ENCODE measurements around the gene CHURC1.

CHURC1 gene

DNA sequence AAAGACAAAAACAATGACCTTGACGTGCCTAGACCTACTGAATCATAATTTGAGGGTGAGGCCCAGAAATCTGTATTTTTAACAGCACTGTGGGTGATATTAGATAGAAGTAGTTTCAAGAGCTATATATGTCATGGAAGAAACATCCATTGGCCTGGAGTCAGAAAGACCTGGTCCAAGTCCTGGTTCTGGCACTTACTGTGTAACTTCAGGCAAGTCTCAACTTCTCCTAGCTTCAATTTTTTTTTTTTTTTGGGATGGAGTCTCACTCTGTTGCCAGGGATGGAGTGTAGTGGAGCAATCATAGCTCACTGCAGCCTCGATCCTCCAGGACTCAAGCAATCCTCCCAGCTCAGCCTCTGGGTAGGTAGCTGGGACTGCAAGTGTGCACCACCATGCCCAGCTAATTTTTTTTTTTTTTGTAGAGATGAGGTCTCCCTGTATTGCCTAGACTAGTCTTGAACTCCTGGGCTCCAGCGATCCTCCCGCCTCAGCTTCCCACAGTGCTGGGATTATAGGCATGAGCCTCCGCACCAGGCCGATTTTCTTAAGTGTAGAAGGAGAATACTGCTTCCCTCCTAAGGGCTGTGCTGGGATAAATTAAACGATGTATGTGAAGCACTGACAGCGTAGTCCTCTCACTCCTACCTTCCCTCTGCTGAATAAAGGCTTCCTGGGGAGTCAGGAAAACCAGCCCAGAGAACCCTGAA, 42.6 kb downstream of the CHURC1 start:
- DNase-seq (ENCODE audit: low read depth in 2 of 2): no peak

DNA sequence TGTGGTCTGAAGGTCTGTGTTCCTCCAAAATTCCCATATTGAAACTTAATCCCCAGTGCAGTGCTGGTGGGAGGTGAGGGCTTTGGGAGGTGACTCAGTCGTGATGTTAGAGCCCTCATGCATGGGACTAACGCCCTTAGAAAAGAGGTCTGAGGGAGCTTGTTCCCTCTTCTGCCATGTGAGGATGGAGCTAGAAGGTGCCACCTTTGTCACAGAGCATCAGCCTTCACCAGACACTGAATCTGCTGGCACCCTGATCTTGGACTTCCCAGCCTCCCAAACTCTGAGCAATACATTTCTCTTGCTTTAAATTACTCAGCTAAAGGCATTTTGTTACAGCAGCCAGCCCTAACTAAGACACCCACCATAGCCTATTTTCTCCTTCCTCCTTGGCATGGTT, 43.9 kb downstream of the CHURC1 start:
- DNase-seq (ENCODE audit: low read depth in 2 of 2): no peak

- no peak for DNase-seq (ENCODE audit: low read depth in 2 of 2)
Observed at GRCh38 chr14:64958743-64959142, 44.5 kb downstream of the CHURC1 start.

- no peak for DNase-seq (ENCODE audit: low read depth in 2 of 2)
Observed at GRCh38 chr14:64960762-64961276, 46.6 kb downstream of the CHURC1 start.

- DNase-seq (ENCODE audit: low read depth in 2 of 2): no peak
Observed at GRCh38 chr14:64963611-64964010, 49.4 kb downstream of the CHURC1 start.

GRCh38 chr14:64965356-64966000, 51.2 kb downstream of the CHURC1 start:
- no peak for DNase-seq (ENCODE audit: low read depth in 2 of 2)

DNA sequence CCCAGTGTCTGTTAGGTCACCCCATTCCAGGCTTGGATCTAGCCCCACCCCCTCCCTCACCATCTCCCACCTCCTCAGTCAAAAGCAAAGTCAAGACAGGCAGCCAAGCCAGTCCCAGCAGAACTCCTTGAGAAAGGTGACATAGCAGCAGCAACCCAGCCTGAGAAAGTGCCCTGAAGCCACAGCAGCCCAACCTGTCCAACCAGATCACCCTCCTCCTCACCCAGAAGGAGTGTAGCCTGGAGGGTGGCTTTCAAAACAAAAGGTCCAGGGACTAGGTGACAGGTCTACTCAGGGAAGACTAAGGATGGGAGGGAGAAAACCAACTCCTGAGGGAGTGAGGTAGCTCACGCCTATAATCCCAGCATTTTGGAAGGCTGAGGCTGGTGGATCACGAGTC, 52.7 kb downstream of the CHURC1 start:
- DNase-seq (ENCODE audit: low read depth in 2 of 2): no peak

GRCh38 chr14:64968167-64968566, 53.9 kb downstream of the CHURC1 start:
- DNase-seq (ENCODE audit: low read depth in 2 of 2): no peak

DNA sequence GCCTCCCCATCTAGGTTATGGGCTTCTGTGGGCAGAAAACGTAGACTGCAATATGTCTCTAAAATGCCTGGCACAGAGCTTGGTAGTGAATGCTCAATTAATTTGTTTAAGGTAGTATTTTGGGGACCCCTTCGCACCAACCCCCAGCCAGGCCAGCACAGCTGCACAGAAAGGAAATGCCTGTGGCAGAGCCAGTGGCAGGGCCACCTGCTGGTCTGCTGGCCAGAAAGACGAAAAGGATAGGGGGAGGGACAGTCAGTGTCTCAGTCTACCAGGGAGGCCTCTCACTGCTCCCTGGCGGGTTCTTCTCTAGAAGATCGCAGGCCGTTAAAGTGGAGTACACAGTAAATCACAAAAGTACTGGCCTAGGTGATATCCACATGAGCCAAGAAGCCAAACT, 54.4 kb downstream of the CHURC1 start:
- no peak for DNase-seq (ENCODE audit: low read depth in 2 of 2)

DNA sequence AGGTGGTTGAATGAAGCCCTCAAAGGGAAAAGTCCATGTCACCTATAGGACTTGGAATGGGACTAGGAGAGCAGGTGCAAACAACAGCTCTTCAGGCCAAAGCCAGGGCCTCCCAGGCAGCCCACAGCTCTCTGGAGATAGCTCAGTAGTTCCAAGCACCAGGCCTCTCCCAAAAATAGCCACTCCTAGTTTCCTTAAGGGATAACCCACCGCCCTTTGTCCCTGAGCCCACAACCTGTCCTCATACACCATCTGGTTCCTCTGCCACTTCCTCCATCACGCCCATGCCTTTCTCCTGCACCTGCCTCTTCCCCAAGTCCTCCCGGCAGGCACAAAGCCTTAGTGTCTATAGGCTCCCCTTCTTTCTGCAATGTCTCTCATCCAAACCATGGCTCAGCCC, 55.8 kb downstream of the CHURC1 start:
- DNase-seq (ENCODE audit: low read depth in 2 of 2): no peak

- no peak for DNase-seq (ENCODE audit: low read depth in 2 of 2)
Observed at GRCh38 chr14:64970776-64971477, 56.7 kb downstream of the CHURC1 start.

DNA sequence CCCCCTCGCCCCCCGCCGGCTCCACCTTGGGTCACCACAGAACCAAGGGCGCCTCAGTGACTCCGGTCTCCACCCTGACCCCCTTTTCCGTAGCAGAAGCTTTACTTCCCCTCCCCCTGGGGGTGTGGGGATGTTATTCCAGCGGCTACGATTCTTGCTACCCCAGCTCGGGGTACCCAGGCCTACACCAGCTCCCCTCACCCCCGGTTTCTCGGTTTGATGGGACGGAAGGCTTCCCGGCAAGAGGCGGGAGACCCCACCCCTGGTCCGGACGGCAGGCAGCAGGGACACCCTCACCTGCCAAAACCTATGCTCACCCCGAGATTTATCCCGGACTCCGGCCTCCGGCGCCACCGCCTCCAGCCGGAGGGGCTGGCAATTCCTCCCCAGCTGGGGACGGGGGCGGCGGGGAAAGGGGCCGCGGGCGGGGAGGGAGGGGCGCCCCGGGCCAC, 57.3 kb downstream of the CHURC1 start:
- no peak for DNase-seq (ENCODE audit: low read depth in 2 of 2)

DNA sequence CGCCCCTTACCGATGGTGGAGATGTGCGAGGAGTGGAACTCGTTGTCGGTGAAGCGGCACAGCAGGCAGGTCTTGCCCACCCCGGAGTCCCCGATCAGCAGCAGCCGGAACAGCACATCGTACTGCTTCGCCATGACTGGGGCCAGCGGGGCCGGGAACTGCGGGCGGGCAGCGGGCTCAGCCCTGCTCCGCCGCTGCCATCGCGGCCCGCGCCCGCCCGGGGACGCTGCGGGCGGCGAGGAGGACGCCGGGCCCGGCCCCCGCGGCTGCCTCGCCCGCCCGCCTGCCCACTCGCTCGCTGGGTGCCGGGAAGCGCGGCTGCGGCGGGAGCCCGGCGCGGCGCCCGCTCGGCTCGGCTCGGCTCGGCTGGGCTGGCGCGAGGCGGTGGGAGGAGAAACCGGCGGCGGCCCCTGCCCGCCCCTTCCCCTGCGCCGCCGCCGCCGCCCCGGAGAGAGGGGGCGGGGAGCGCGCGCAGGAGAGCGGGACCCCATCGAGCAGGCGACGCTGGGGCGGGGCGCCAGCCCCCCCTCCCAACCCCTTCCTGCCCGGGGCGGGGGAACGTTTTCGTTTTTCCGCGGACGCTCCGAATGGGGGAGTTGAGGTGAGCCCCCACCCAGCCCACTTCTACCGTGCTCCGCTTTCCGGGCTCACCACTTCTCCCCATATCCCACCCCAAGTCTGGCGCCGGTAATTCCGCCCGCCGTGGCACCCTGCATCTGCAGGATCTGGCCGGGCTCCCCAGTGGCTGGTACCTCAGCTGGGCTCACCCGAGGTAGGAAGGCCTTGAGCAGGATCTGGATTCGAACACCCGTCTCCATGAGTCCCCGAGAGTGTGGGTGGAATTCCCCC, 57.9 kb downstream of the CHURC1 start, which contains the start of gene RAB15:
Gene RAB15 (minus strand): TSS at position 394 of the 849 bp plus-strand sequence. CDS start 260 bp downstream, at position 134.
- DNase-seq (ENCODE audit: low read depth in 2 of 2): peak in 1 of 2 donors; percentile 35

- DNase-seq (ENCODE audit: low read depth in 2 of 2): no peak
Observed at GRCh38 chr14:64973026-64973442, 58.8 kb downstream of the CHURC1 start.

DNA sequence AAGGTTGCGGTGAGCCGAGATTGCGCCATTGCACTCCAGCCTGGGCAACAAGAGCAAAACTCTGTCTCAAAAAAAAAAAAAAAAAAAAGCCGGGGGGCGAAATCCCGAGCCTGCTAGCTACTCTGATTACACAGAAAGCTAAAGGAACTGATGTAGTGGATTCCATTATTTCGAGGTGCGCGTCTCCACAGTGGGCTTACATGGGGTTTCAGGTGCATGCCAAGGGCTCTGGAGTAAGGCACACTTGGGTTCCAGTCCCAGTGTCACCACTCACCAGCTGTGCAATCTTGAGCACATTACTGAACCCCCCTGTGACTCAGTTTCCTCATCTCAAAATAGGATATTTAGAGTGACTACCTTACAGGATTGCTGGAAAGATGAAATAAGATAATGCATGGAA, 59.6 kb downstream of the CHURC1 start:
- DNase-seq (ENCODE audit: low read depth in 2 of 2): no peak

DNA sequence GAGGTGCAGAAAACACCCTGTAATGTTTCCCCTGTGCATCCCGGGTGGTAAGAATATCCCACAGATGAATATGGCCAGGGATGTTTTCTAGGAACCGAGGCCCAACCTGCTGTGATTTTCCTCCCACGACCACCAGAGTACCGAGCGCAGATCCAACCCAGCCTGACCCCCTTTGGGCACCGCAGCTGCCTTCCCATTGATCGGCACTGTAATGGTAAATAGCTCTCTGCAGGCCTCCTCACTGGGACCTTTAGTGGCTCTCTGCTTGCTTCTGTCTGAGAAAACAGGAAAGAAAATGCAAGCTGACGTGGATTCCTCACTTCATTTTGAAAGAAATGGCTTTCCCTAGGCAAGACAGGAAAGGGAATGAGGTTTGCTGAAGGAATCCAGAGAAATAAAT, 60.3 kb downstream of the CHURC1 start:
- DNase-seq (ENCODE audit: low read depth in 2 of 2): no peak

DNA sequence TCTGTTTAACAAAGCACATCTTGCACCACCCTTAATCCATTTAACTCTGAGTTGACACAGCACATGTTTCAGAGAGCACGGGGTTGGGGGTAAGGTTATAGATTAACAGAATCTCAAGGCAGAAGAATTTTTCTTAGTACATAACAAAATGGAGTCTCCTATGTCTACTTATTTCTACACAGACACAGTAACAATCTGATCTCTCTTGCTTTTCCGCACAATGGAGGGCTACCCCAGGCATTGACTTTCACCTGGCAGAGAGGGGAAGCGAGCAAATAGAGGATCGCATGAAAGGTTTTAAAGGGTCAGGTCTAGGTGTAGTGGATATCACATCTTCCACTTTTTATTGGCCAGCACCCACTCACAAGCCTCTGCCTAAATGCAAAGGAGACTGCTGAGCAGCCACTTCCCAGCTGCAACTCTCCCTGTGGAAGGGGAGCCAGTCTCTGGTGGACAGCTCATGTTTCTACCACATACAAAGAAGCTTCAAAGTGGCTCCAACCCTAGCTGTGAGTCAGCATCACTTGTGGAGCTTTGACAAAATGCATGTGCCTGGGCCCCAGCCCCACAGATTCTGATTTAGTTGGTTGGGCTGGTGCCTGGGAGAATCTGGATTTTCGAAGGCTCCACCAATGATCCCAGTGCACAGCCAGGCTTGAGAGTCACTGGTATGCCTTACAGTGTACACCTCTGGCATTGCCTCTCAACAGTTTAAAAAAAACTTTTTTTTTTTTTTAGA, 65.2 kb downstream of the CHURC1 start:
- DNase-seq (ENCODE audit: low read depth in 2 of 2): no peak

GRCh38 chr14:64983439-64984310, 69.4 kb downstream of the CHURC1 start:
- DNase-seq (ENCODE audit: low read depth in 2 of 2): no peak

Measured in stimulated activated CD8-positive, alpha-beta memory T cell treated with anti-CD3 and anti-CD28 coated beads, Interleukin-7, amount 100 ng/mL, for 4 hours (primary cell).